ENCODE measurements around the gene KCNMB1.

KCNMB1 gene

GRCh38 chr5:170338933-170339779 lies 50.0 kb downstream of the KCNMB1 start:
- no peak for DNase-seq (ENCODE audit: low read depth)

- DNase-seq (ENCODE audit: low read depth), result no peak
Measured at GRCh38 chr5:170338291-170338690, 50.9 kb downstream of the KCNMB1 start.

- no peak for DNase-seq (ENCODE audit: low read depth)
Measured at GRCh38 chr5:170337045-170337733, 52.0 kb downstream of the KCNMB1 start.

- DNase-seq (ENCODE audit: low read depth), result no peak
Measured at GRCh38 chr5:170336065-170336464, 53.1 kb downstream of the KCNMB1 start.

GRCh38 chr5:170334626-170335025 lies 54.5 kb downstream of the KCNMB1 start:
- no peak for DNase-seq (ENCODE audit: low read depth)

GRCh38 chr5:170333161-170333910 lies 55.8 kb downstream of the KCNMB1 start:
- no peak for DNase-seq (ENCODE audit: low read depth)

- no peak for DNase-seq (ENCODE audit: low read depth)
Measured at GRCh38 chr5:170332058-170332457, 57.1 kb downstream of the KCNMB1 start.

- DNase-seq (ENCODE audit: low read depth), result no peak
Measured at GRCh38 chr5:170330568-170331054, 58.6 kb downstream of the KCNMB1 start.

- no peak for DNase-seq (ENCODE audit: low read depth)
Measured at GRCh38 chr5:170329524-170329923, 59.6 kb downstream of the KCNMB1 start.

- no peak for DNase-seq (ENCODE audit: low read depth)
Measured at GRCh38 chr5:170327829-170328228, 61.3 kb downstream of the KCNMB1 start.

- DNase-seq (ENCODE audit: low read depth), result no peak
Measured at GRCh38 chr5:170327168-170327567, 62.0 kb downstream of the KCNMB1 start.
